CD4-positive, alpha-beta memory T cell (primary cell): ENCODE results near the gene RAB20. TPM values are rescaled to one million over a fixed set of nuclear protein-coding genes. Genes with fewer than 3 reads are reported as not detected.
"Not testable (repeated sequence)": the region's sequence is repeated elsewhere in the genome, so short reads cannot be mapped to it uniquely, and the experiment has no call there.

Experiments used
- CTCF ChIA-PET: fragments of 350-600 bp; sonication (Branson Sonifier 250); formaldehyde crosslinking; loops from one replicate; lab custom pipeline; 2021; ENCODE audit warnings: inconsistent platforms; ENCODE audit not compliant: partially characterized antibody; lab: Charles Lee
- POLR2A ChIA-PET: fragments of 350-600 bp; sonication (Branson Sonifier 250); formaldehyde crosslinking; loops from one replicate; lab custom pipeline; 2021; ENCODE audit not compliant: partially characterized antibody; lab: Charles Lee
- DNase-seq, 5 donors: peaks; one replicate each; pipeline versions ENCODE4 v3.0.0 to v3.0.0-alpha.2; 2020 to 2022; ENCODE audit warnings: mixed read lengths in 1 of 5
- H3K27ac ChIP-seq: one replicate; pipeline ENCODE4 v1.7.0; 2013; ENCODE audit warnings: low read depth, low read length
- H3K27me3 ChIP-seq: 2 replicates; pipeline ENCODE4 v1.7.0; 2013; ENCODE audit warnings: mild to moderate bottlenecking, low read length, moderate library complexity; ENCODE audit not compliant: insufficient read depth
- H3K36me3 ChIP-seq: 2 replicates; pipeline ENCODE4 v1.7.0; 2013; ENCODE audit warnings: mild to moderate bottlenecking, low read length, moderate library complexity; ENCODE audit not compliant: insufficient read depth
- H3K4me1 ChIP-seq: 2 replicates; pipeline ENCODE4 v1.7.0; 2013; ENCODE audit warnings: mild to moderate bottlenecking, low read length, moderate library complexity; ENCODE audit not compliant: insufficient read depth
- H3K4me3 ChIP-seq, 2 donors: one replicate each; pipeline ENCODE4 v1.7.0; 2013; ENCODE audit warnings: low read length in 2 of 2, mild to moderate bottlenecking in 1 of 2
- H3K9me3 ChIP-seq, 2 donors: one replicate each; pipeline ENCODE4 v1.7.0; 2013; ENCODE audit warnings: low read length in 2 of 2, control low read depth in 1 of 2; ENCODE audit not compliant: control insufficient read depth in 1 of 2
- H3K27ac Mint-ChIP-seq, 7 donors: one replicate each; pipeline ENCODE4 v1.8.0; 2020 to 2021; ENCODE audit warnings: mixed read lengths in 7 of 7, mild to moderate bottlenecking in 6 of 7, inconsistent platforms in 3 of 7, moderate library complexity in 3 of 7
- H3K27me3 Mint-ChIP-seq, 2 donors: one replicate each; pipeline ENCODE4 v1.8.0; 2020 to 2021; ENCODE audit warnings: mixed read lengths in 2 of 2
- H3K36me3 Mint-ChIP-seq, 2 donors: one replicate each; pipeline ENCODE4 v1.8.0; 2020 to 2021; ENCODE audit warnings: mixed read lengths in 2 of 2, inconsistent platforms in 1 of 2, mild to moderate bottlenecking in 1 of 2
- H3K4me1 Mint-ChIP-seq, 4 donors: one replicate each; pipeline ENCODE4 v1.8.0; 2020 to 2021; ENCODE audit warnings: mixed read lengths in 4 of 4, mild to moderate bottlenecking in 1 of 4
- H3K4me3 Mint-ChIP-seq, 8 donors: one replicate each; pipeline ENCODE4 v1.8.0; 2020 to 2021; ENCODE audit warnings: mixed read lengths in 8 of 8, mild to moderate bottlenecking in 7 of 8, moderate library complexity in 6 of 8, inconsistent platforms in 3 of 8
- H3K9me3 Mint-ChIP-seq, 8 donors: one replicate each; pipeline ENCODE4 v1.8.0; 2020 to 2021; ENCODE audit warnings: mixed read lengths in 8 of 8, mild to moderate bottlenecking in 5 of 8, inconsistent platforms in 3 of 8, moderate library complexity in 1 of 8
- intact Hi-C: fragments of 100-400 bp; cut with micrococcal nuclease; formaldehyde crosslinking; loops from one replicate; pipeline ENCODE4 v1.15.1; 2023
- polyA plus RNA-seq, 2 donors: library from polyadenylated mRNA; unstranded; fragments of 300-500 nt; fragmentation: Illumina TruSeq; gene quantifications; one replicate each; pipeline ENCODE4 v1.2.3, GENCODE V29; 2021
- total RNA-seq, 2 experiments: library from RNA; stranded (reverse); gene quantifications; one replicate each; pipeline ENCODE4 v1.2.3, GENCODE V29; 2021

Gene RAB20
- total RNA-seq (1 to 10 TPM; 2.2 to 3.2 TPM), polyA plus RNA-seq (1 to 10 TPM; 2.8 to 5.7 TPM)

- peak; percentile 28 to 63 (median 41) for DNase-seq
- peak within 1 kb of the TSS; percentile 93 to 100 (median 97) for H3K4me3 Mint-ChIP-seq
- peaks cover 0 to 1% (median 0%) of the 10 kb centered on the region in 8 donors for H3K9me3 Mint-ChIP-seq
- H3K27me3 Mint-ChIP-seq = peaks cover 0 to 2% of the 10 kb centered on the region in 2 donors
- ChIA-PET CTCF (interaction anchor here (0.8 to 1.7 kb wide), 4 partner anchors 32 to 150 kb away, joined by 3 to 4 read pairs (median 3); no protein-coding TSS in a partner anchor), POLR2A (interaction anchor here (0.9 to 1.7 kb wide), 6 partner anchors 144 to 354 kb away, joined by 3 to 7 read pairs (median 4); partner anchors contain the start of genes CARS2 and ING1)
- peaks cover 17% of the 10 kb centered on the region for H3K4me1 ChIP-seq
- peak within 1 kb of the TSS; percentile 76 to 94 (median 89) for H3K27ac Mint-ChIP-seq
- no peaks in the 10 kb centered on the region for H3K9me3 ChIP-seq
- H3K36me3 Mint-ChIP-seq = peaks cover 6 to 7% of the 10 kb centered on the region in 2 donors
- no peaks in the 10 kb centered on the region for H3K36me3 ChIP-seq
- intact Hi-C loops = loop anchor here (2.0 kb wide), 2 partner anchors 153 to 353 kb away; partner anchors contain the start of gene ANKRD10
- H3K4me3 ChIP-seq = peak within 1 kb of the TSS; percentile 61 to 68
- H3K27ac ChIP-seq = peak within 1 kb of the TSS; percentile 41
- H3K27me3 ChIP-seq = no peaks in the 10 kb centered on the region
- H3K4me1 Mint-ChIP-seq = peaks cover 11 to 41% (median 23%) of the 10 kb centered on the region in 4 donors
These were observed at the start of gene RAB20 for GRCh38 chr13:110561344-110562035. RAB20 (minus strand) TSS chr13:110561722; CDS start chr13:110561519, 203 bp downstream.

GRCh38 chr13:110610955-110611595, 49.6 kb upstream of the RAB20 start:
- no peaks in the 10 kb centered on the region for H3K9me3 ChIP-seq
- intact Hi-C loops = loop anchor here (10.0 kb wide), 2 partner anchors 156 to 304 kb away; partner anchors contain the start of gene ANKRD10
- H3K27ac Mint-ChIP-seq = peak overlapping the region in 3 of 7 donors; percentile 14 to 64 (median 23)

GRCh38 chr13:110607675-110608224, 46.2 kb upstream of the RAB20 start:
- Histone ChIP-seq H3K4me3 (no peak overlapping the region), H3K27ac (no peak overlapping the region), H3K4me1 (no peaks in the 10 kb centered on the region), H3K27me3 (no peaks in the 10 kb centered on the region), H3K9me3 (no peaks in the 10 kb centered on the region), H3K36me3 (no peaks in the 10 kb centered on the region)
- ChIA-PET POLR2A (interaction anchor here (0.8 kb wide), 1 partner anchor 9 kb away, joined by 3 read pairs; no protein-coding TSS in a partner anchor), CTCF (no interaction called here)
- Mint-ChIP-seq H3K27me3 (peaks cover 0 to 1% of the 10 kb centered on the region in 2 donors), H3K36me3 (no peaks in the 10 kb centered on the region), H3K4me1 (peaks cover 0 to 11% (median 6%) of the 10 kb centered on the region in 4 donors), H3K4me3 (no peak overlapping the region), H3K27ac (no peak overlapping the region), H3K9me3 (peaks cover 0 to 3% (median 0%) of the 10 kb centered on the region in 8 donors)
- no peak for DNase-seq
- intact Hi-C loops = no loop called here

More at GRCh38 chr13:110610955-110611595, 49.6 kb upstream of the RAB20 start:
- peak overlapping the region; percentile 56 to 78 (median 76) for H3K4me3 Mint-ChIP-seq
- peaks cover 3% of the 10 kb centered on the region for H3K4me1 ChIP-seq
- ChIA-PET POLR2A (no interaction called here), CTCF (no interaction called here)
- peaks cover 0 to 3% of the 10 kb centered on the region in 2 donors for H3K36me3 Mint-ChIP-seq
- H3K27me3 Mint-ChIP-seq = no peaks in the 10 kb centered on the region
- H3K4me1 Mint-ChIP-seq = peaks cover 7 to 18% (median 8%) of the 10 kb centered on the region in 4 donors
- no peaks in the 10 kb centered on the region for H3K36me3 ChIP-seq
- peak overlapping the region in 1 of 2 donors; percentile 8 for H3K4me3 ChIP-seq
- H3K27me3 ChIP-seq = no peaks in the 10 kb centered on the region
- H3K9me3 Mint-ChIP-seq = peaks cover 0 to 3% (median 0%) of the 10 kb centered on the region in 8 donors
- no peak for DNase-seq
- no peak overlapping the region for H3K27ac ChIP-seq

GRCh38 chr13:110606281-110606680, 44.8 kb upstream of the RAB20 start:
- H3K27ac ChIP-seq, intact Hi-C loops, H3K36me3 Mint-ChIP-seq, H3K4me3 ChIP-seq, H3K27me3 ChIP-seq, H3K9me3 ChIP-seq, H3K9me3 Mint-ChIP-seq, H3K27me3 Mint-ChIP-seq, POLR2A ChIA-PET, H3K4me1 ChIP-seq, H3K4me3 Mint-ChIP-seq, CTCF ChIA-PET, H3K36me3 ChIP-seq, DNase-seq, H3K27ac Mint-ChIP-seq, H3K4me1 Mint-ChIP-seq: not testable (repeated sequence)

GRCh38 chr13:110605132-110605531, 43.6 kb upstream of the RAB20 start:
- no peaks in the 10 kb centered on the region for H3K36me3 Mint-ChIP-seq
- Histone ChIP-seq H3K27me3 (no peaks in the 10 kb centered on the region), H3K4me1 (no peaks in the 10 kb centered on the region), H3K9me3 (no peaks in the 10 kb centered on the region), H3K36me3 (no peaks in the 10 kb centered on the region), H3K27ac (no peak overlapping the region), H3K4me3 (no peak overlapping the region)
- no peak overlapping the region for H3K4me3 Mint-ChIP-seq
- peaks cover 5% of the 10 kb centered on the region in 2 donors for H3K27me3 Mint-ChIP-seq
- no peaks in the 10 kb centered on the region for H3K4me1 Mint-ChIP-seq
- no peak overlapping the region for H3K27ac Mint-ChIP-seq
- no peak for DNase-seq
- ChIA-PET CTCF (no interaction called here), POLR2A (no interaction called here)
- intact Hi-C loops = no loop called here
- H3K9me3 Mint-ChIP-seq = peaks cover 0 to 3% (median 0%) of the 10 kb centered on the region in 8 donors

- Mint-ChIP-seq H3K36me3 (no peaks in the 10 kb centered on the region), H3K9me3 (no peaks in the 10 kb centered on the region), H3K27ac (no peak overlapping the region), H3K27me3 (peaks cover 5 to 7% of the 10 kb centered on the region in 2 donors), H3K4me3 (no peak overlapping the region), H3K4me1 (no peaks in the 10 kb centered on the region)
- H3K9me3 ChIP-seq = no peaks in the 10 kb centered on the region
- no peaks in the 10 kb centered on the region for H3K4me1 ChIP-seq
- no peaks in the 10 kb centered on the region for H3K36me3 ChIP-seq
- no peak for DNase-seq
- no peak overlapping the region for H3K27ac ChIP-seq
- intact Hi-C loops = no loop called here
- POLR2A ChIA-PET = no interaction called here
- H3K27me3 ChIP-seq = no peaks in the 10 kb centered on the region
- CTCF ChIA-PET = no interaction called here
- H3K4me3 ChIP-seq = no peak overlapping the region
These were observed 39.5 kb upstream of the RAB20 start for GRCh38 chr13:110600980-110601379.
